HCT116 (cell line): ENCODE results near the gene WWOX. TPM values are rescaled to one million over a fixed set of nuclear protein-coding genes. Genes with fewer than 3 reads are reported as not detected.

Experiments used
- ATAC-seq: fragments of 200-7000 bp; cut with Tn5 transposase; 2 replicates; pipeline ENCODE4 v1.9.1; 2020; ENCODE audit warnings: mild to moderate bottlenecking, moderate library complexity
- BruUV-seq: library from RNA; stranded (reverse); fragments of 400-500 nt; replicated peaks from 2 replicates; lab custom pipeline; 2021; lab: Mats Ljungman, UMichigan
- CTCF ChIA-PET: fragments of 300-600 bp; sonication (Branson Sonifier 250); formaldehyde crosslinking; loops from one replicate; lab custom pipeline; 2021; ENCODE audit warnings: antibody characterized with exemption; lab: Charles Lee
- POLR2A ChIA-PET: fragments of 300-600, 350-600 bp; sonication (Branson Sonifier 250); formaldehyde crosslinking; loops from one replicate; lab custom pipeline; 2021; ENCODE audit warnings: antibody characterized with exemption; lab: Charles Lee
- RAD21 ChIA-PET, 2 experiments: fragments of 300-600 bp; sonication (Branson Sonifier 250); formaldehyde crosslinking; loops; one replicate each; lab custom pipeline; 2023; ENCODE audit warnings: low total read pairs in 2 of 2; ENCODE audit not compliant: uncharacterized antibody in 2 of 2, unreplicated experiment in 2 of 2, low non-redundant PET in 1 of 2; lab: Charles Lee
- DNase-seq: peaks from one replicate; pipeline ENCODE4 v3.0.0-alpha.2; 2010; ENCODE audit warnings: low read depth, low spot score
- H2AFZ ChIP-seq: fragments of 200-600 bp; shearing (Covaris generic), sonication (generic); 2 replicates; pipeline ENCODE4 v1.6.1; 2017; ENCODE audit warnings: low read depth, mixed run types, mixed read lengths, antibody characterized with exemption, low read length; ENCODE audit not compliant: poor library complexity, severe bottlenecking
- H3K27ac ChIP-seq: 2 replicates; pipeline ENCODE4 v1.5.1; 2012; ENCODE audit warnings: low read depth, low read length
- H3K27me3 ChIP-seq: fragments of 200-600 bp; sonication (generic); 2 replicates; pipeline ENCODE4 v1.6.1; 2016; ENCODE audit warnings: mixed run types, low read length, mixed read lengths; ENCODE audit not compliant: insufficient read depth
- H3K36me3 ChIP-seq, 2 experiments: fragments of 200-500 bp in 1 of 2; fragments of 200-600 bp in 1 of 2; sonication (Bioruptor generic) in 1 of 2; sonication (generic) in 1 of 2; 2 replicates each; pipeline versions ENCODE4 v1.5.1 to v1.6.1; 2014 to 2016; ENCODE audit warnings: low read length in 2 of 2, inconsistent platforms in 1 of 2, mixed read lengths in 1 of 2, mixed run types in 1 of 2; ENCODE audit not compliant: insufficient read depth in 2 of 2, control insufficient read depth in 1 of 2
- H3K4me1 ChIP-seq, 2 experiments: fragments of 200-600 bp in 1 of 2; sonication (generic) in 1 of 2; 2 replicates each; pipeline versions ENCODE4 v1.5.1 to v1.6.1; 2012 to 2017; ENCODE audit warnings: low read length in 2 of 2, inconsistent platforms in 1 of 2, mild to moderate bottlenecking in 1 of 2, mixed read lengths in 1 of 2, mixed run types in 1 of 2, moderate library complexity in 1 of 2; ENCODE audit not compliant: insufficient read depth in 2 of 2, control insufficient read depth in 1 of 2
- H3K4me2 ChIP-seq: fragments of 200-600 bp; sonication (generic); 2 replicates; pipeline ENCODE4 v1.6.1; 2017; ENCODE audit warnings: mixed run types, low read length, mixed read lengths
- H3K4me3 ChIP-seq, 2 experiments: fragments of 200-600 bp in 1 of 2; sonication (generic) in 1 of 2; replicated peaks in 1 of 2; 2 replicates each; pipeline ENCODE4 v1.5.1; 2011 to 2016; ENCODE audit warnings: low read length in 2 of 2, control low read depth in 1 of 2, low read depth in 1 of 2, mild to moderate bottlenecking in 1 of 2, mixed read lengths in 1 of 2, mixed run types in 1 of 2
- H3K79me2 ChIP-seq: fragments of 200-600 bp; sonication (generic); 2 replicates; pipeline ENCODE4 v1.6.1; 2017; ENCODE audit warnings: mild to moderate bottlenecking, mixed run types, low read length, moderate library complexity, mixed read lengths; ENCODE audit not compliant: insufficient read depth
- H3K9ac ChIP-seq: fragments of 200-600 bp; sonication (generic); 2 replicates; pipeline ENCODE4 v1.6.1; 2016; ENCODE audit warnings: low read length, mixed read lengths
- H3K9me2 ChIP-seq: fragments of 200-600 bp; sonication (generic), shearing (Covaris generic); 2 replicates; pipeline ENCODE4 v1.6.1; 2017; ENCODE audit warnings: mixed run types, mild to moderate bottlenecking, moderate library complexity; ENCODE audit not compliant: insufficient read depth
- H3K9me3 ChIP-seq, 2 experiments: fragments of 200-500 bp in 1 of 2; fragments of 200-600 bp in 1 of 2; sonication (Bioruptor generic) in 1 of 2; sonication (generic) in 1 of 2; 2 replicates each; pipeline ENCODE4 v1.6.1; 2014 to 2017; ENCODE audit warnings: low read length in 2 of 2, mixed read lengths in 2 of 2, inconsistent platforms in 1 of 2, low read depth in 1 of 2, mild to moderate bottlenecking in 1 of 2, mixed run types in 1 of 2, moderate library complexity in 1 of 2; ENCODE audit not compliant: control insufficient read depth in 1 of 2, insufficient read depth in 1 of 2
- H4K20me1 ChIP-seq: fragments of 200-600 bp; sonication (generic), shearing (Covaris generic); 2 replicates; pipeline ENCODE4 v1.6.1; 2017; ENCODE audit warnings: mixed run types, mild to moderate bottlenecking, moderate library complexity; ENCODE audit not compliant: insufficient read depth
- CBX3 ChIP-seq: IDR thresholded peaks from 2 replicates; pipeline ENCODE4 v1.6.1; 2012; ENCODE audit warnings: low read depth
- EGR1 ChIP-seq: IDR thresholded peaks from 2 replicates; pipeline ENCODE4 v1.6.1; 2012; ENCODE audit warnings: low read depth
- ELF1 ChIP-seq: IDR thresholded peaks from 2 replicates; pipeline ENCODE4 v1.6.1; 2012; ENCODE audit warnings: low read depth, borderline replicate concordance
- EZH2phosphoT487 ChIP-seq: fragments of 200-600 bp; IDR thresholded peaks from 2 replicates; pipeline ENCODE4 v1.6.1; 2018; ENCODE audit warnings: antibody characterized with exemption, borderline replicate concordance
- FOSL1 ChIP-seq: IDR thresholded peaks from 2 replicates; pipeline ENCODE4 v1.6.1; 2012; ENCODE audit warnings: low read depth
- JUND ChIP-seq: IDR thresholded peaks from 2 replicates; pipeline ENCODE4 v1.6.1; 2012
- POLR2A ChIP-seq: IDR thresholded peaks from 2 replicates; pipeline ENCODE4 v1.7.0; 2011; ENCODE audit warnings: borderline replicate concordance; ENCODE audit not compliant: insufficient read depth, insufficient read length; ENCODE audit errors: extremely low read depth
- POLR2AphosphoS5 ChIP-seq: IDR thresholded peaks from 2 replicates; pipeline ENCODE4 v1.6.1; 2011; ENCODE audit warnings: mild to moderate bottlenecking, low read depth, low read length, moderate library complexity
- RAD21 ChIP-seq: IDR thresholded peaks from 2 replicates; pipeline ENCODE4 v1.6.1; 2012; ENCODE audit warnings: low read depth, mild to moderate bottlenecking
- SIN3A ChIP-seq: IDR thresholded peaks from 2 replicates; pipeline ENCODE4 v1.6.1; 2012; ENCODE audit warnings: low read depth
- SP1 ChIP-seq: IDR thresholded peaks from 2 replicates; pipeline ENCODE4 v1.6.1; 2012; ENCODE audit warnings: low read depth
- SRF ChIP-seq: IDR thresholded peaks from 2 replicates; pipeline ENCODE4 v1.6.1; 2012; ENCODE audit warnings: low read depth
- TCF7L2 ChIP-seq: IDR thresholded peaks from 2 replicates; pipeline ENCODE4 v1.7.0; 2011; ENCODE audit warnings: borderline replicate concordance, inconsistent platforms; ENCODE audit not compliant: insufficient read depth, insufficient read length; ENCODE audit errors: extremely low read depth
- YY1 ChIP-seq: IDR thresholded peaks from 2 replicates; pipeline ENCODE4 v1.6.1; 2011; ENCODE audit warnings: low read length, low read depth, moderate library complexity, mild to moderate bottlenecking; ENCODE audit not compliant: insufficient replicate concordance; ENCODE audit errors: extremely low read depth
- ZFX ChIP-seq: fragments of 450-650 bp; IDR thresholded peaks from 2 replicates; pipeline ENCODE4 v1.6.1; 2017
- ZNF274 ChIP-seq: fragments of 200-500 bp; sonication (Bioruptor generic); IDR thresholded peaks from 2 replicates; pipeline ENCODE4 v1.6.1; 2014; ENCODE audit warnings: mild to moderate bottlenecking, low read depth, low read length, inconsistent platforms
- intact Hi-C: fragments of 100-400 bp; cut with micrococcal nuclease; formaldehyde crosslinking; loops from 2 replicates; pipeline ENCODE4 v1.10.0; 2022
- total RNA-seq: library from RNA; stranded (reverse); gene quantifications from one replicate; pipeline ENCODE4 v1.2.1, GENCODE V29; 2021; ENCODE audit not compliant: unreplicated experiment
- TF ChIP-seq, protein P1 (sequence below): IDR thresholded peaks from 2 replicates; pipeline ENCODE4 v1.6.1; 2012; ENCODE audit warnings: low read depth
- TF ChIP-seq, protein P2 (sequence below): IDR thresholded peaks from 2 replicates; pipeline ENCODE4 v1.6.1; 2011; ENCODE audit warnings: mild to moderate bottlenecking, low read length, moderate library complexity; ENCODE audit not compliant: insufficient replicate concordance; ENCODE audit errors: extremely low read depth
- TF ChIP-seq, protein P3 (sequence below): IDR thresholded peaks from 2 replicates; pipeline ENCODE4 v1.6.1; 2012

The WWOX gene
- total RNA-seq, 1 experiment from 2014 or later, result 13.7 TPM

GRCh38 chr16:78443542-78444364 lies 344.3 kb downstream of the WWOX start:
- Histone ChIP-seq H3K4me3 (no peak overlapping the region), H3K9me3 (no peaks in the 10 kb centered on the region), H3K27me3 (no peaks in the 10 kb centered on the region), H3K9ac (no peak overlapping the region), H2AFZ (no peak overlapping the region), H3K4me1 (no peaks in the 10 kb centered on the region), H3K9me2 (no peaks in the 10 kb centered on the region), H3K79me2 (no peaks in the 10 kb centered on the region), H4K20me1 (no peaks in the 10 kb centered on the region), H3K27ac (no peak overlapping the region), H3K4me2 (no peak overlapping the region), H3K36me3 (no peaks in the 10 kb centered on the region)
- BruUV-seq, result no TSS peak
- RAD21 ChIA-PET, result no interaction called here
- TF ChIP-seq SIN3A (no peak), ZNF274 (no peak), SRF (no peak), ELF1 (no peak), CBX3 (no peak), FOSL1 (no peak), RAD21 (no peak), SP1 (no peak), JUND (no peak), TCF7L2 (no peak), EGR1 (no peak), YY1 (no peak), EZH2phosphoT487 (no peak), ZFX (no peak), POLR2AphosphoS5 (no peak), POLR2A (no peak)
- TF ChIP-seq, protein P1, sequence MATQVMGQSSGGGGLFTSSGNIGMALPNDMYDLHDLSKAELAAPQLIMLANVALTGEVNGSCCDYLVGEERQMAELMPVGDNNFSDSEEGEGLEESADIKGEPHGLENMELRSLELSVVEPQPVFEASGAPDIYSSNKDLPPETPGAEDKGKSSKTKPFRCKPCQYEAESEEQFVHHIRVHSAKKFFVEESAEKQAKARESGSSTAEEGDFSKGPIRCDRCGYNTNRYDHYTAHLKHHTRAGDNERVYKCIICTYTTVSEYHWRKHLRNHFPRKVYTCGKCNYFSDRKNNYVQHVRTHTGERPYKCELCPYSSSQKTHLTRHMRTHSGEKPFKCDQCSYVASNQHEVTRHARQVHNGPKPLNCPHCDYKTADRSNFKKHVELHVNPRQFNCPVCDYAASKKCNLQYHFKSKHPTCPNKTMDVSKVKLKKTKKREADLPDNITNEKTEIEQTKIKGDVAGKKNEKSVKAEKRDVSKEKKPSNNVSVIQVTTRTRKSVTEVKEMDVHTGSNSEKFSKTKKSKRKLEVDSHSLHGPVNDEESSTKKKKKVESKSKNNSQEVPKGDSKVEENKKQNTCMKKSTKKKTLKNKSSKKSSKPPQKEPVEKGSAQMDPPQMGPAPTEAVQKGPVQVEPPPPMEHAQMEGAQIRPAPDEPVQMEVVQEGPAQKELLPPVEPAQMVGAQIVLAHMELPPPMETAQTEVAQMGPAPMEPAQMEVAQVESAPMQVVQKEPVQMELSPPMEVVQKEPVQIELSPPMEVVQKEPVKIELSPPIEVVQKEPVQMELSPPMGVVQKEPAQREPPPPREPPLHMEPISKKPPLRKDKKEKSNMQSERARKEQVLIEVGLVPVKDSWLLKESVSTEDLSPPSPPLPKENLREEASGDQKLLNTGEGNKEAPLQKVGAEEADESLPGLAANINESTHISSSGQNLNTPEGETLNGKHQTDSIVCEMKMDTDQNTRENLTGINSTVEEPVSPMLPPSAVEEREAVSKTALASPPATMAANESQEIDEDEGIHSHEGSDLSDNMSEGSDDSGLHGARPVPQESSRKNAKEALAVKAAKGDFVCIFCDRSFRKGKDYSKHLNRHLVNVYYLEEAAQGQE, result no peak
- TF ChIP-seq, protein P2, sequence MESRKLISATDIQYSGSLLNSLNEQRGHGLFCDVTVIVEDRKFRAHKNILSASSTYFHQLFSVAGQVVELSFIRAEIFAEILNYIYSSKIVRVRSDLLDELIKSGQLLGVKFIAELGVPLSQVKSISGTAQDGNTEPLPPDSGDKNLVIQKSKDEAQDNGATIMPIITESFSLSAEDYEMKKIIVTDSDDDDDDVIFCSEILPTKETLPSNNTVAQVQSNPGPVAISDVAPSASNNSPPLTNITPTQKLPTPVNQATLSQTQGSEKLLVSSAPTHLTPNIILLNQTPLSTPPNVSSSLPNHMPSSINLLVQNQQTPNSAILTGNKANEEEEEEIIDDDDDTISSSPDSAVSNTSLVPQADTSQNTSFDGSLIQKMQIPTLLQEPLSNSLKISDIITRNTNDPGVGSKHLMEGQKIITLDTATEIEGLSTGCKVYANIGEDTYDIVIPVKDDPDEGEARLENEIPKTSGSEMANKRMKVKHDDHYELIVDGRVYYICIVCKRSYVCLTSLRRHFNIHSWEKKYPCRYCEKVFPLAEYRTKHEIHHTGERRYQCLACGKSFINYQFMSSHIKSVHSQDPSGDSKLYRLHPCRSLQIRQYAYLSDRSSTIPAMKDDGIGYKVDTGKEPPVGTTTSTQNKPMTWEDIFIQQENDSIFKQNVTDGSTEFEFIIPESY, result no peak
- TF ChIP-seq, protein P3, sequence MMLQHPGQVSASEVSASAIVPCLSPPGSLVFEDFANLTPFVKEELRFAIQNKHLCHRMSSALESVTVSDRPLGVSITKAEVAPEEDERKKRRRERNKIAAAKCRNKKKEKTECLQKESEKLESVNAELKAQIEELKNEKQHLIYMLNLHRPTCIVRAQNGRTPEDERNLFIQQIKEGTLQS, result no peak
- ATAC-seq (no peak), DNase-seq (no peak)
- POLR2A ChIA-PET, result no interaction called here
- intact Hi-C loops, result no loop called here
- CTCF ChIA-PET, result no interaction called here
